GM12873 (cell line): ENCODE data around the gene GPRIN3.

ENCODE experiments used
- CTCF ChIP-seq: IDR thresholded peaks from 2 replicates; pipeline ENCODE4 v1.5.1; 2012; ENCODE audit warnings: low read depth, mild to moderate bottlenecking, moderate library complexity, low read length, control low read depth; ENCODE audit not compliant: insufficient read depth; ENCODE audit errors: missing control alignments

The GPRIN3 gene

GRCh38 chr4:89331197-89331596, 23.6 kb upstream of the GPRIN3 start:
- no peak for TF ChIP-seq CTCF

GRCh38 chr4:89329280-89329679, 21.7 kb upstream of the GPRIN3 start:
- TF ChIP-seq CTCF, result no peak

GRCh38 chr4:89324671-89325070, 17.1 kb upstream of the GPRIN3 start:
- TF ChIP-seq CTCF, result no peak

- TF ChIP-seq CTCF, result no peak
Measured at GRCh38 chr4:89322671-89323070, 15.1 kb upstream of the GPRIN3 start.

GRCh38 chr4:89319756-89320155, 12.2 kb upstream of the GPRIN3 start:
- no peak for TF ChIP-seq CTCF

GRCh38 chr4:89316931-89317366, 9.3 kb upstream of the GPRIN3 start:
- no peak for TF ChIP-seq CTCF

GRCh38 chr4:89316211-89316610, 8.6 kb upstream of the GPRIN3 start:
- no peak for TF ChIP-seq CTCF
